HCT116 (cell line): Measurements from ENCODE around the gene ANGPT4. TPM values are rescaled to one million over a fixed set of nuclear protein-coding genes. Genes with fewer than 3 reads are reported as not detected.

Source experiments
- total RNA-seq: library from RNA; stranded (reverse); gene quantifications from one replicate; pipeline ENCODE4 v1.2.1, GENCODE V29; 2021; ENCODE audit not compliant: unreplicated experiment

Gene ANGPT4
- total RNA-seq, 1 experiment from 2014 or later, result not detected

Other genes with a start within 250 kb of the ANGPT4 start
- gene SCRT2, start 240.5 kb downstream of the ANGPT4 start, total RNA-seq, result not detected
- gene SLC52A3, start 147.8 kb downstream of the ANGPT4 start, total RNA-seq, result 10.2 TPM
- 26.4 TPM for gene FAM110A, start 82.6 kb downstream of the ANGPT4 start, total RNA-seq
- gene RSPO4, start 86.0 kb upstream of the ANGPT4 start, total RNA-seq, result 0.84 TPM
- gene PSMF1, start 202.3 kb upstream of the ANGPT4 start, total RNA-seq, result 153 TPM